GM20000 (cell line): ENCODE results near the gene ROS1.

Source experiments
- DNase-seq: peaks from one replicate; pipeline ENCODE4 v3.0.0; 2012; ENCODE audit warnings: low spot score
- TF ChIP-seq, protein P1 (sequence below): IDR thresholded peaks from 2 replicates; pipeline ENCODE4 v1.5.1; 2012; ENCODE audit warnings: mild to moderate bottlenecking, control low read depth; ENCODE audit errors: extremely low read depth, missing control alignments

ROS1 gene

GRCh38 chr6:117267054-117267347 is 158.7 kb downstream of the ROS1 start:
- DNase-seq = no peak
- TF ChIP-seq, protein P1, sequence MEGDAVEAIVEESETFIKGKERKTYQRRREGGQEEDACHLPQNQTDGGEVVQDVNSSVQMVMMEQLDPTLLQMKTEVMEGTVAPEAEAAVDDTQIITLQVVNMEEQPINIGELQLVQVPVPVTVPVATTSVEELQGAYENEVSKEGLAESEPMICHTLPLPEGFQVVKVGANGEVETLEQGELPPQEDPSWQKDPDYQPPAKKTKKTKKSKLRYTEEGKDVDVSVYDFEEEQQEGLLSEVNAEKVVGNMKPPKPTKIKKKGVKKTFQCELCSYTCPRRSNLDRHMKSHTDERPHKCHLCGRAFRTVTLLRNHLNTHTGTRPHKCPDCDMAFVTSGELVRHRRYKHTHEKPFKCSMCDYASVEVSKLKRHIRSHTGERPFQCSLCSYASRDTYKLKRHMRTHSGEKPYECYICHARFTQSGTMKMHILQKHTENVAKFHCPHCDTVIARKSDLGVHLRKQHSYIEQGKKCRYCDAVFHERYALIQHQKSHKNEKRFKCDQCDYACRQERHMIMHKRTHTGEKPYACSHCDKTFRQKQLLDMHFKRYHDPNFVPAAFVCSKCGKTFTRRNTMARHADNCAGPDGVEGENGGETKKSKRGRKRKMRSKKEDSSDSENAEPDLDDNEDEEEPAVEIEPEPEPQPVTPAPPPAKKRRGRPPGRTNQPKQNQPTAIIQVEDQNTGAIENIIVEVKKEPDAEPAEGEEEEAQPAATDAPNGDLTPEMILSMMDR = no peak

DNA sequence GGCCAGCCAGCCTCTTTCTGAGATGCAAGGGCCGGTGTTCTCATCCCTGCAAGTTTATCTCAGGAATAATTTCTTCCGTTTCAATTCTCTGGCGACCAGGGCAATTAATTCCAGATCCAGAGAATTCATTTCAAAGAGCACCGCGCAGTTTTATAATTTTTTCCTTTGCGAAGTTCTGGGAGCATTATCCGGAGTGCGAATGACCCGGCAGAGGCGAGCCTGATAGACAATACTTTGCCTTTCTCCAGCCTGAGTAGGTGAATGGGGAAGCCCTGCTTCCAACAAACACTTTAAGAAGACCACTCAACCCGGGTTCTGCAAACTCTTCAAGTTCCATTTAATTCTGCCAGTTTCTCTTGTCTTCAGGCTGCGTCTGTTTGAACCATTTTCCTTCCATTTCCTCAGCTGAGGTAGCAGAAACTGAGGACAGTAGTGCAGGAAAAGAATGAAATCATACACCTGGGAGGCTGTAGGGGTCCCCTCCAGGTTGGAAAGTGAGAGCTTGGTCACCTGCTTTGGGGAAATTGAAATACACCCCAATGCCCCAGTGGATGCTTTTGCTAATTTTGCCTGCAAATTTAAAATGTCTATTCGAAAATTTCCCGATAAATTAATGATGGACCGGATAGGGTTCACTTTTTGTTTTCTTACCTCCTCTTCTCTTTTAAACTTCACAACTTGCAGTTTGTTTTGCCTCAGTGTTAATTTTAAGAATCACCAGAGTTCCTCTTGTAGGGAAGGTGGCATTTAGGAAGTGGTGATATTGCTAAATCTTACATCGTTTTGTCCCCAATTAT is 159.3 kb downstream of the ROS1 start:
- TF ChIP-seq, protein P1 = no peak
- DNase-seq = no peak

DNA sequence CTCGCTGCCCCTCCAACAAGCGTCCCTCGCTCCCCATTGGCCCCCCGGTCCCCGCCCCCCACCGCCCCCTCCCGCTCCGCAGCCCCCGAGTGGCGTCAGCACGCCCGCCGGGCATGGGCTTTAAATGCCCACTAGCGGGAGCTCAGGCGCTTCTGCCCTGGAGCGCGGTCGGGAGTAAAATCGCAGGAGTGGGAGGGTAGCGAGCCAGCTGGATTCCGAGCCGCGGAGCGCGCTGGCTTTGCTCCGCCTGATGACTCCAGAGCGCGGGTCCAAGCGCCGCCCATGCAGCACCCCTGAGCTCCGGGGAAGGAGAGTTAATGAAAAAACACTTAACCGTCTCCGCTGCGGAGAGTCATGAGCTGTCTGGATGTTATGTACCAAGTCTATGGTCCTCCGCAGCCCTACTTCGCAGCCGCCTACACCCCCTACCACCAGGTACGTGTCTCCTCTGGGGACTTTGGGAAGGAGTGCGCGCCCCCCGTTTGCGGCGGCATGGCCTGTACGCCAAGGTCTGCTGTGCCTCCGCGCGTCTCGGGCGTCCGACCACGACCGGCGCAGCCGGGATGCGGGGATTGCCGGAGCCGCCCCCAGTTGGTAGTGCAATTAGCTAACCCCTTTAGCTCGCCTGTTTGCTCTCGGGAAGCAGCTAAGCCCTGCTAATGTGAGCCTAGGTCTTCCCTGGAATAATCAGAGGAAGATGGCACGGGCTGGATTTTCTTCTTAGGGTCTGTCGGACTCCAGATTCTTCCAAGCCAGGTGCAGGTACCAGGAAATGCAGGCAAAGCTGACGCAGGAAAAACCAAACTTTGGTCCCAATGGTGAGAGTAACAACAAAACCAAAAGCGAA is 160.1 kb downstream of the ROS1 start, which contains the start of gene VGLL2:
VGLL2 (plus strand) TSS at position 149 of the 847 bp plus-strand sequence; CDS start at position 355, 206 bp downstream.
- peak; percentile 44 for DNase-seq

GRCh38 chr6:117264692-117265409 is 160.9 kb downstream of the ROS1 start:
- peak; percentile 61 for DNase-seq
- TF ChIP-seq, protein P1 = no peak

More for the DNA sequence above, 160.1 kb downstream of the ROS1 start, which contains the start of gene VGLL2:
- TF ChIP-seq, protein P1 = no peak

GRCh38 chr6:117264369-117264691 is 161.4 kb downstream of the ROS1 start:
- DNase-seq = peak; percentile 35
- TF ChIP-seq, protein P1 = no peak

GRCh38 chr6:117263353-117263927 is 162.3 kb downstream of the ROS1 start:
- no peak for DNase-seq
- TF ChIP-seq, protein P1 = no peak
